HFFc6 (cell line): ENCODE data around the gene WIF1. TPM values are rescaled to one million over a fixed set of nuclear protein-coding genes. Genes with fewer than 3 reads are reported as not detected.

Source experiments
- DNase-seq: peaks from one replicate; pipeline ENCODE4 v3.0.0-alpha.2; 2018
- H3K27ac Mint-ChIP-seq: 2 replicates; pipeline ENCODE4 v1.8.0; 2020; ENCODE audit warnings: mild to moderate bottlenecking, mixed read lengths
- H3K27me3 Mint-ChIP-seq: 2 replicates; pipeline ENCODE4 v1.8.0; 2021; ENCODE audit warnings: mild to moderate bottlenecking, moderate library complexity, mixed read lengths; ENCODE audit not compliant: insufficient read depth
- H3K36me3 Mint-ChIP-seq: 2 replicates; pipeline ENCODE4 v1.8.0; 2021; ENCODE audit warnings: low read depth, mixed read lengths
- H3K4me1 Mint-ChIP-seq: 2 replicates; pipeline ENCODE4 v1.8.0; 2020; ENCODE audit warnings: low read depth, mixed read lengths
- H3K4me3 Mint-ChIP-seq: 2 replicates; pipeline ENCODE4 v1.8.0; 2020; ENCODE audit warnings: mild to moderate bottlenecking, moderate library complexity, mixed read lengths
- H3K9me3 Mint-ChIP-seq: 2 replicates; pipeline ENCODE4 v1.8.0; 2020; ENCODE audit warnings: mild to moderate bottlenecking, mixed read lengths
- CTCF ChIP-seq: fragments of 200-600 bp; sonication (generic); IDR thresholded peaks from 2 replicates; pipeline ENCODE4 v1.5.0; 2021; ENCODE audit warnings: antibody characterized with exemption, mild to moderate bottlenecking
- total RNA-seq, 6 experiments: library from RNA; stranded (reverse); fragmentation: NEBNext Ultra II Directional; extraction: Animal tissue kit (Norgen Biotek cat#: 25700); gene quantifications; 2 replicates in 1 of 6; 3 replicates in 5 of 6; pipeline ENCODE4 v1.2.3, GENCODE V29; 2021

WIF1 gene
- total RNA-seq, 6 experiments from 2014 or later, result not detected

GRCh38 chr12:65023485-65023884 is 97.6 kb downstream of the WIF1 start:
- Mint-ChIP-seq H3K27me3 (peaks cover 19% of the 10 kb centered on the region), H3K4me3 (no peak overlapping the region), H3K36me3 (no peaks in the 10 kb centered on the region), H3K4me1 (no peaks in the 10 kb centered on the region), H3K9me3 (no peaks in the 10 kb centered on the region), H3K27ac (no peak overlapping the region)
- no peak for TF ChIP-seq CTCF
- no peak for DNase-seq

GRCh38 chr12:65022960-65023359 is 98.1 kb downstream of the WIF1 start:
- no peak for TF ChIP-seq CTCF
- no peak overlapping the region for H3K27ac Mint-ChIP-seq
- no peaks in the 10 kb centered on the region for H3K4me1 Mint-ChIP-seq
- no peaks in the 10 kb centered on the region for H3K9me3 Mint-ChIP-seq
- H3K36me3 Mint-ChIP-seq, result no peaks in the 10 kb centered on the region
- H3K27me3 Mint-ChIP-seq, result peaks cover 19% of the 10 kb centered on the region
- DNase-seq, result no peak
- H3K4me3 Mint-ChIP-seq, result no peak overlapping the region

GRCh38 chr12:65022421-65022820 is 98.7 kb downstream of the WIF1 start:
- Mint-ChIP-seq H3K27ac (no peak overlapping the region), H3K27me3 (peaks cover 19% of the 10 kb centered on the region), H3K36me3 (no peaks in the 10 kb centered on the region), H3K4me3 (no peak overlapping the region), H3K9me3 (no peaks in the 10 kb centered on the region), H3K4me1 (no peaks in the 10 kb centered on the region)
- no peak for TF ChIP-seq CTCF
- DNase-seq, result no peak

GRCh38 chr12:65019696-65020234 is 101.3 kb downstream of the WIF1 start:
- H3K36me3 Mint-ChIP-seq, result no peaks in the 10 kb centered on the region
- H3K9me3 Mint-ChIP-seq, result no peaks in the 10 kb centered on the region
- H3K27ac Mint-ChIP-seq, result no peak overlapping the region
- H3K27me3 Mint-ChIP-seq, result peaks cover 14% of the 10 kb centered on the region
- no peak for TF ChIP-seq CTCF
- H3K4me3 Mint-ChIP-seq, result no peak overlapping the region
- H3K4me1 Mint-ChIP-seq, result no peaks in the 10 kb centered on the region
- no peak for DNase-seq

GRCh38 chr12:65016881-65017650 is 104.0 kb downstream of the WIF1 start:
- Mint-ChIP-seq H3K4me1 (no peaks in the 10 kb centered on the region), H3K9me3 (no peaks in the 10 kb centered on the region), H3K27ac (no peak overlapping the region), H3K36me3 (no peaks in the 10 kb centered on the region), H3K27me3 (peaks cover 16% of the 10 kb centered on the region), H3K4me3 (no peak overlapping the region)
- DNase-seq, result no peak
- no peak for TF ChIP-seq CTCF
